GM19043 (cell line): Measurements from ENCODE around the gene HSP90B1.
A peak's percentile ranks its signal among the peaks of the same experiment; 100 is the strongest.

ENCODE experiments used
- ATAC-seq: cut with Tn5 transposase; IDR thresholded peaks from one replicate; pipeline ENCODE4 v1.9.1; 2021; ENCODE audit warnings: low read depth; ENCODE audit not compliant: unreplicated experiment

Gene HSP90B1

DNA sequence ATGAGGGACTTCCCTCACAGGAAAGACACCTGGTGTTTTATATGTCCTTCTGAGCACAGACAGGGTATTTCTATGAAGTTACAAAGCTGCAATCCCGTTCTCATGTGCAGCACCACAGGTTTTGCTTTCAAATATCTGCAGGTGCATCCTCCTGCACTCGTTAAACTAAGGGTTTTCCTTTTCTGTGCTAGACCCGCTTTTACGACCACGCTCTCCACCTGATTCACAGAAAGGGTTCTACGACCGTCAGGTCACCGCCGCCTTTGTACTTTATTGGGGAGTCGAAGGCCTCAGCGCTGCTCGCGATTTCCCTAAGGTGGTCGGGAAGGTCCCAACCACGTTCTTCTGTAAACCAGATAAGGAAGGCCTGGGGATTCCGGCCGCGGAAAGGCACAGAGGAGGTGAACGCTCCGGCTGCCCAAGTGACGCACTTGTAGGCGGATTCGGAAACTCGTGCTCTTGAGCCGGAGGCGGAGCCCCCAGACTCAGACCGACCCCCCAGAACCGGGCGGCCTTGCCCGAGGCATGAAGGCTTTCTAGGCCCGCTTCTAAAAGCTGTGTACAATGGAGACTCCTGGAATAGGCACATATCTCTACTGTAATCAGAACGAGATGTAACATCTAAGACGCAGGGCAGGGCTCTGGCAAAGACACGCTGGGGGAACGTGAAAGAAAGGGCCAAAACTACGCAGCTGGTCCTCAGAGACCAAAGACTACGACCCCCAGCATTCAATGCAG, 995 bp upstream of the HSP90B1 start:
- ATAC-seq: peak; percentile 14

DNA sequence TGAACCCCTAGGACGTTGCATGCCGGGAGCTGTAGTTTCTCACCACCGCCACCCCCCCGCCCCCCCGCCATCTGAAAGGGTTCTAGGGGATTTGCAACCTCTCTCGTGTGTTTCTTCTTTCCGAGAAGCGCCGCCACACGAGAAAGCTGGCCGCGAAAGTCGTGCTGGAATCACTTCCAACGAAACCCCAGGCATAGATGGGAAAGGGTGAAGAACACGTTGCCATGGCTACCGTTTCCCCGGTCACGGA, 501 bp upstream of the HSP90B1 start:
- no peak for ATAC-seq

DNA sequence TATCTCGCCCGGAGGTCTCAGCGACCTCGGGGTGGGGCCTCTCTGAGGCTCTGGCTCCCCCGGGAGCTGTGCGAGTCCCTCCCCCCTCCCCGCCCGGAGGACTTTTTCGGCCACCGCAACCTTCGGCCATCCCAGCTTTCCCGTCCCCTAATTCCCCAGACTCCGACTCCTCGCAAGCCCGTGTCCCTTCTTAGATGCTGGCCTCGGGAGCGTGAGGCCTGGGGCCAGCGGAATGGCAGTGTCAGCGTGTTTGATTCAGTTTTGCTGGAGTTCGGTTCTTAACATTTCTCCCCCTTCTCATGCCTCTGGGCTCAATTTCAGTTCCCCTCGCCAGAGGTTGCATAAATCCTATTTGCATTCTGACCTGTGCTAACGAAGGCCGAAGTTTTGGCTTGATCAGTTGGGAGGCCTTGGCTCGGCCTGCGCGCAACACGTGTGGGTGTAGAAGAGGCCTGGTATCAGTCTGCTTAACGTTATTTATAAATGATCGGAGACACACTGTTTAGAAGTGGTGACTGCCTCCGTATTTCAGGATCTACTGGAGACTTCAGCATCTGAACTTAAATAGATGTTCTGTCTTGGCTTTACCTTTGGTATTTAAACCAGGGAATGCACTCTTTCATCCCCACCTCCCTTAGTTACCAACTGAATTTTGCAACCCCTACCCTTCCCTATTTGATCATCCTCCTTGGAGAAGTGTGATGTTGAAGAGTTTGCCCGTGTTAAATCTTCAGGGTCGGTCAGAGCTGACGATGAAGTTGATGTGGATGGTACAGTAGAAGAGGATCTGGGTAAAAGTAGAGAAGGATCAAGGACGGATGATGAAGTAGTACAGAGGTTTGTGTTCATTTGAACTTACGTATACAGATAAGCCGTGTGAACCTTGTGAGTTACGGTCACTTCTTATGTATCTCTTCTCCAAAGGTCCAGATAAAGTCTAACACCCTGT, 851 bp downstream of the HSP90B1 start:
- no peak for ATAC-seq

DNA sequence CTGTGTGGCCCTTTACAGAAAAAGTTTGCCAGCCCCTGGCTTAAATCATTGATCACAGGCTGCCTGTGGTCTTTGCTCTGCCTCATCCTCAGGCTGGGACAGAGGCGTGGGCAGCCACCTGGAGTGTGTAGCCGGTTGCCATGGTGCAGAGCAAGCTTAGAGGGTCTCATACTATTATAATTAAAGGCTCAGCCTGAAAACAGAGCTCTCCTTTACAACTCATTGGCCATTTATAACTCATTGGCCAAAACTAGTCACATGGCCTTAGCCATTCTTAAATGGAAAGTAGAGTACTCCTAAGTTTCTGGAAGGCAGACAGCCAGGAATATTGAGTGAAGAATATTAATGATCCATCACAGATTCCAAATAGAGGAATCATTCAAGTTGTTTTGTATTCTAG, 3.0 kb downstream of the HSP90B1 start:
- no peak for ATAC-seq

DNA sequence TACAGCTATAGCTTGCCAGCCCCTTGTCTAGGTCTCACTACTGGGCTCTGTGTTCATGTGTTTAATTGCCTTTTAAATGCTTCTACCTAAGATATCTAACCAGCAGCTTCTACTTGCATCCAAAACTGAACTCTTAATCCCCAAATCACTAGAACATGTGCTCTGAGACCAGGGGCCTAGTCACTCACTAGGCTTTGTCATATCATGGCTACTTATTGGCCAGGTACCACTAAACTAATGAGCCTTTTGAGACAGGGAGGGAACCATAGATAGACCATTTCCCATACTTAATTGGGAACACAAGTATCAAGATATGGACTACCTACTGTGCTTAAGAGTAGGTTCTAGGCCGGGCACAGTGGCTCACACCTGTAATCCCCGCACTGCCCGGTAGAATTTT, 6.5 kb downstream of the HSP90B1 start:
- ATAC-seq: no peak

DNA sequence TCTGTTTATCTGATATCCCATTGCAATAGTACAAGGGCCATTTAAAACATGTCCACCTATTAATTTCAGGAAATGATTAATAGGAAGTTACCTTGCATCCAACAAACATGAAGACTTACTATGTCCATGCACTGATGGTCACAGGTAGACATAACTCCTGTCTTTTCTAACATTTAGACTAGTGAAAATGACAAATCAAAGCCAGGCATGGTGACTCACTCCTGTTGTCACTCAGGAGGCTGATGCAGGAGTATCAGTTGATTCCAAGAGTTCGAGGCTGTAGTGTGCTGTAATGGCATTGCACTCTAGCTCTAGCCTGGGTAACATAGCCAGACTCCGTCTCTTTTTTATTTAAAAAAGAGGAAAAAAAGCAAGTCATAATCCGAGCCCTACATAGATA, 14.8 kb downstream of the HSP90B1 start:
- ATAC-seq: no peak

DNA sequence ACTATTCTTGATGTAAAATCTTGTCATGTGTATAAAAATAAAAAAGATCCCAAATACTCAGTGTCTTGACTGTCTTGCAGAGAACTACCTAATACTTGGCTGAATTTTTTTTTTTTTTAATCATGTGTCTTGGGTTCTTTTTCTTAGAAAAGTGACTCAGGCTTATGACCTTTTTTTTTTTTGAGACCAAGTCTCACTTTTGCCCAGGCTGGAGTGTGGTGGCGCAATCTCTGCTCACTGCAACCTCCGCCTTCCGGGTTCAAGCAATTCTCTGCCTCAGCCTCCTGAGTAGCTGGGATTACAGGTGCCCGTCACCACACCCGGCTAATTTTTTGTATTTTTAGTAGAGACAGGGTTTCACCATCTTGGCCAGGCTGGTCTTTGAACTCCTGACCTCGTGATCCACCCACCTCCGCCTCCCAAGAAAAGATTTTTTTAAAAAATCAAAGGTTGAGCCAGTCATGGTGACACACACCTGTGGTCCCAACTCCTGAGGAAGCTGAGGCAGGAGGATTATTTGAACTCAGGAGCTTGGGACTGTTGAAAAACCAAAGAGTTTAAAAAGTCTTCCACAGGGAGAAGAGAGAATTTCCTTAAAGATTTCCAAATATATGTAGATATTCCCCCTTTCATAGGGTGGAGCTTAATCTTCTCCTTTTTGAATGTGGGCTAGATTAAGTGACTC, 17.8 kb downstream of the HSP90B1 start:
- no peak for ATAC-seq

DNA sequence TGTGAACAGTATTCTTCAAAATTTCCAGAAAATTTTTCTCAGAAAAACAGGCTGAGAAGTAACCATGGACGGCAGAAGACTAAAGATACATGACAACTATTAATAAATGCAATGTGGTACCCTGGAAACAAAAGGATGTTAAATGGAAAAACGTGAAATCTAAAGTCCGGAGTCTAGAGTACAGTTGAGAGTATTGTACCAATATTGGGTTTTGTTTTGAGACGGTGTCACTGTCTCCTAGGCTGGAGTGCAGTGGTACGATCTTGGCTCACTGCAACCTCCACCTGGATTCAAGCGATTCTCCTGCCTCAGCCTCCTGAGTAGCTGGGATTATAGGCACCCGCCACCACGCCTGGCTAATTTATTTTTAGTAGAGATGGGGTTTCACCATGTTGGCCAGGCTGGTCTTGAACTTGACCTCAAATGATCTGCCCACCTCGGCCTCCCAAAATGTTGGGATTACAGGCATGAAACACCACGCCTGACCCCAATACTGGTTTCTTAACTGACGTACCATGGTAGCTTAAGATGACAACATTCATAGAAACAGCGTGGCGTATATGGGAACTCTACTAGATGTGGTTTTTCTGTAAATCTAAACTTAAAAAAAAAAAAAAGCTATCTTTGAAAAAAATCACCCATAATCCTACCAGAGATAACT, 18.7 kb downstream of the HSP90B1 start:
- ATAC-seq: no peak

DNA sequence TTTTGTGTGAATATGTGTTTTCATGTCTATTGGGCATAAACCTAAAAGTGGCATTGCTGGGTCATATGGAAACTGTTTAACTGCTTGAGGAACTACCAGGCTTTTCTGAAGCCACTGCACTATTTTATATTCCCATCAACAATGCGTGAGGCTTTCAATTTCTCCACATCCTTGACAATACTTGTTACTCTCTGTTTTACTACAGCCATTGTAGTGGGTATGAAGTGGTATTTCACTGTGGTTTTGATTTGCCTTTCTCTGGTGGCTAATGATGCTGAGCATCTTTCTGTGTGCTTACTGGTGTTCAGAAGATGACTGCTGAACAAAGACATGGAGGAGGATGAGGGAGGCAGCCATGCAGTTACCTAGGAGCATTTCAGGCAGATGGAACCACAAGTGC, 22.3 kb downstream of the HSP90B1 start:
- ATAC-seq: no peak

DNA sequence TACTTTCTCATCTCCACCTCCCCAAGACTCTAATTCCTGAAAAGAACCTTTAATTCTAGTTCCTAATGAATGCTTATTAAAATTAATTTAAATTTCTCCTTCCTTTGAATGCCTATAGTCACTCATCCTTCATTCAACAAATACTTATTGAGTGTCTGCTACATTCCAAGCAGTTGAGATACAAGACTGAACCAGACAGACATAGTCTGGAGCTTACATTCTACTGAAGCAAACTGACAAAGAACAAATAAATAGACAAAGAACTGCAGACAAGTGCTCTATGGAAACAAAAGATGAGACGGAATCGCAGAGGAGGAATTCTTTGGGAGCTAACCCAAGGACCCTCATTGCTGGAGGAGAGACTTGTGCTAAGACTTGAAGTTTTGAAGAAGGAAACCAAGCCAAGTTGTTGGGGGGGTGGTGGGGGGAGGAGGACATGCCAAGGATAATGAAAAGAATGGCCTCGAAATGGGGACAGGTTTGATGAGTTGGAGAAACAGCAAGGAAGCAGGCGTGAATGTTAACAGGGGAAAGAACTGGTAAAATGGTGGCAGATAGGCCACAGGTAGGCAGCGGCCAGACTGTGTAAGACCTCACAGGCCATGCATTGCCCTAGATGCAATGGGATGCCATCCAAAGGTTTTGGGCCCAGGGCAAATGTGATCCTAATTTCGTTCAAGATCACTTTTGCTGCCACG, 25.8 kb downstream of the HSP90B1 start:
- ATAC-seq: no peak

DNA sequence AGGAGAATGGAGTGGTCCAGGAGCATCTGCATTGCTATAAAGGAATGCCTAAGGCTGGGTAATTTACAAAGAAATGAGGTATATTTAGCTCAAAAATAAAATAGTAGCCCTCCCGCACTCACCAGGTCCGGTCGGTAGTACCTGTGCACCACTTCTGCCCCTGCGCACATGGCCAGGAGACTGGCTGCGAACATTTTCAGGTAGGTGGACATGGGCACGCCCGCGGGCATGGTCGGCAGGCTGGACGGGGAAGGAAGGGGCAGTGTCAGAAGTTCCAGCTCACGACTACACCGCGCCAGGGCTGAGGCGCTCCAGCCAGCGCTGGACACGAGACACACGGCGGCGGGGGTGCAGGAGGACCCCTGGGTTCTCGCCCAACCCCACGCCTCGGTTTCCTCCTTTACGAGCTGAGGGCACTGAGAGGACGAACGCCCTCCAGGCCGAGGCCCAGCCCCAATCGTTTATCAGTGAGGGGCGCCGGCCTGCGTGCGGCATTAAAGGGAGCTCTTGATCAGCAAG, 26.4 kb downstream of the HSP90B1 start:
- peak; percentile 13 for ATAC-seq

DNA sequence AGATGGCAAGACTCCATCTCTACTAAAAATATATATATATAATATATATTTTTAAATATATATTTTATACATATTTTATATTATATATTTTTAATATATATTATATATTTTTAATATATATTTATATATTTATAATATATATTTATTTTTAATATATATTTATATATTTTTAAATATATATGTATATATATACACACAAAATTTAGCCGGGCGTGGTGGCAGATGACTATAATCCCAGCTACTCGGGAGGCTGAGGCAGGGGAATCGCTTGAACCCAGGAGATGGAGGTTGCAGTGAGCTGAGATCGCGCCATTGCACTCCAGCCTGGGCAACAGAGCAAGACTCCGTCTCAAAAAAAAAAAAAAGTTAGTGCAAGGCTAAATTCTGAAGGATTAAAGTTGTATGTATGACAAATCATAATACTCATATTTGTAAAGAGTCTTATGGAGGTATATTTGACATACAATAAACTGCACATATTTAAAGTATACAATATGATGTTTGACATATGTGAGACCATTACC, 27.7 kb downstream of the HSP90B1 start:
- no peak for ATAC-seq

DNA sequence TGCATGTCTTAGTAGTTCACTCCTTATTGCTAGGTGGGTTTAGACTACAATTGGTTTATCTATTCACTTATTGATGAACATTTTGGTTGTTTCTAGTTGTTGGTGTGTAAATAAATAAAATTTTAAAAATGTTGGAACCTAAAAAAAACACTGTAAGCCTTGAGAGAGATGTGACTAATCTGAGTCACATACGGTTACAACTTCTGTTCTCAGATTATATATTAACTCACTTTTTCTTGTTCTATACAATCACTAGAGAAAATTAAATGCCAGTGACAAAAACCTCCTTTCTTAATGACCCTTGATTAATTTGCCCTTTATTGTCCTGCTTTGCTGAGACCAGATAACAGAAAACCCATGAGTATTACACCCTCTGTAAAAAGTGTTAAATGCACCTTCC, 28.4 kb downstream of the HSP90B1 start:
- no peak for ATAC-seq

DNA sequence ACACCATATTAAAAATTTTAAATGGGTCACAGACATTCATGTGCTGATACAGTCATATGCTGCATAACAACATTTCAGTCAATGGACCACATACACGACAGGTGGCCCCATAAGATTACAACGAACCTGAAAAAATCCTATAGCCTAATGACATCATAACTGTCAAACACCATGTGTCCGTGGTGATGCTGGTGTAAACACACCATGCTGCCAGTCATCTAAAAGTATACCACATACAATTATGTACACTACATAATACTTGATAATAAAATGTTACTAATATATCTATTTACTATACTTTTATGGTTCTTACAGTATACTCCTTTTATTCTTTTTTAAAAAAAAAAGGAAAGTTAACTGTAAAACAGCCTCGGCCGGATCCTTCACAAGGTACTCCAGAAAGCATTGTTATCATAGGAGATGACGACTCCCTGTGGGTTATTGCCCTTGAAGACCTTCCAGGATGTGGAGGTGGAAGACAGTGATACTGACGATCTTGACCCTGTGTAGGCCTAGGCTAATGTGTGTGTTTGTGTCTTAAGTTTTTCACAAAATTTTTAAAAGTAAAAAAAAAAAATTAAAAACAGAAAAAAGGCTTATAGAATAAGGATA, 30.5 kb downstream of the HSP90B1 start:
- no peak for ATAC-seq

DNA sequence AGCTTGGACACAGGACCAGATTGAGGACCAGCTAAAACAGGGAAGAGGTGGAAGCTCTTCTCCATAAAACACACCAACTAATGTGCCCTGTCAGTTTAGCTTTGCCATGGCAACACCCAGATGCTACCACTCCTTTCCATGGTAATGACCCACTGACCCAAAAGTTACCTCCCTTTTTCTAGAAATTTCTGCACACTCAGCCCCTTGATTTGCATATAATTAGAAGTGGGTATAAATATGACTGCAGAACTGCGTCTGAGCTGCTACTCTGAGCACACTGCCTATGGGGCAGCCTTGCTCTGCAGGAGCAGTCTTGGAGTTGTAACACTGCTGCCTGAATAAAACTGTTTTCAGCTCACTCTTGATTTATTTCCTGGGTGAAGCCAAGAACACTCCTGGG, 32.3 kb downstream of the HSP90B1 start:
- ATAC-seq: no peak

DNA sequence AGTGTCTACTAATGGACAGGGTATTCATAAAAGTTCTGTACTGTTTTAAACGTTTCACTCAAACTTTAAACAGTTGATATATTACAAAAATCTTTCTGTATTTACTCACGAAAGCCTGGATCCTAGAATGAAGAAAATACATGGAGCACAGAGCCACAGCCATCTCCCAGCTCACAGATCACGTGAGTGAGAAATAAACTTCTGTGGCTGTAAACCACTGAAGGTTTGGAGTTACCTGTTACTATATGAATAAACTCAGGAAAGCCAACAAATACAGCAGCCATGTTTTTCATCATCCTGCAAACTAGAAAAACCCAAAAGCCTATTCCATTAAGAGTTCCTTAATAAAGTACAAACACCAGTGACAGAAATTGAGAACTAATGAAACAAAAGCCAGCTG, 34.6 kb downstream of the HSP90B1 start:
- ATAC-seq: no peak

DNA sequence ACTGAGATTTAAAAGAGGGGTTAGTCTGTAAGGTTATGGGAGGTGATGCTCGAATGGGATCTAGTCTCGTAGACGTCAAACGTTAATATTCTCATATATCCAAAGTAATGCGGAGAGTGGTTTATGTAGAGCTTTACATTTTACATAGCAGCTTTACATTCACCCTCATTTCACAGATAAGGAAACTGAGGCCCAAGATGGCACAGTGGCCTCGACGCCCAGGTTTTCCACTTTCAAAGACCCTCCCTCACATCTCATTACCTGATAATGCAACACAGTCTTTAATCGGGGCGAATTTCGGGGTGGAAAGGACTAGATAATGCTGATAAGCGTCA, 35.0 kb downstream of the HSP90B1 start:
- ATAC-seq: no peak

DNA sequence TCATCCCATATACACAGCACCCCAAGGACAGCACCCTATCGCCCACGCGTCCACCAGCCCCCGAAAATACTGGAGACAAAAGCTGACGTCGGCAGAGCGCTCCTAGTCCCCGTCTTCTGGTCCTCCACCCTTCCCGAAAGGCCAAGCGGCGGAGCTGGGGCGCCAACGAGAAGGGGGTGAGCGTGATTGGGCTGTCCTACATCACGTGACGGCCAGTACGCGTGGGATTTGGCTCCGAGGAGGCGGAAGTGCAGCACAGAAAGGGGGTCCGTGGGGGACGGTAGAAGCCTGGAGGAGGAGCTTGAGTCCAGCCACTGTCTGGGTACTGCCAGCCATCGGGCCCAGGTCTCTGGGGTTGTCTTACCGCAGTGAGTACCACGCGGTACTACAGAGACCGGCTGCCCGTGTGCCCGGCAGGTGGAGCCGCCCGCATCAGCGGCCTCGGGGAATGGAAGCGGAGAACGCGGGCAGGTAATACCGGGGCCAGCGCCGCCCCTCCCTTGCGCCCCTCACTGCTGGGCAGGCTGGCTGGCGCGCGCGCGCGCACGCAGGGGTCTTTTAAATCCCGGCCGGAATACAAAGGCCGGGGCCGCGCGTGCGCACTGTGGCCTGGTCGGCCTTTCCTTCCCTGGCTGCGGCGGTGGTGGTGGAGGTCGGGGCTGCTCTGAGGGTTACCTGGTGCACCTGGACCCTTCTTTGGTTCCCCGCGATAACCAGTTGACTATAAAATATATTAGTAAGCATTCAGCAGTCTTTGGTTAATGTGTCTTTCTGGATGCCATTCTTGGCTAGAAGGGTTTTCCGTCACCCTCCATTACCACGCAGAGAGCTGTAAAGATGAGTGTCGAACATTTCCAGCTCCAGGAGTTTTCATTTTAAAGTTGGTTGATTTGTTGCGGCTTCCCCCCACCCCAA, 35.6 kb downstream of the HSP90B1 start, which contains the start of gene TDG:
Gene TDG (plus strand): TSS at position 283 of the 915 bp plus-strand sequence. CDS start 166 bp downstream, at position 449.
- ATAC-seq: peak; percentile 96

DNA sequence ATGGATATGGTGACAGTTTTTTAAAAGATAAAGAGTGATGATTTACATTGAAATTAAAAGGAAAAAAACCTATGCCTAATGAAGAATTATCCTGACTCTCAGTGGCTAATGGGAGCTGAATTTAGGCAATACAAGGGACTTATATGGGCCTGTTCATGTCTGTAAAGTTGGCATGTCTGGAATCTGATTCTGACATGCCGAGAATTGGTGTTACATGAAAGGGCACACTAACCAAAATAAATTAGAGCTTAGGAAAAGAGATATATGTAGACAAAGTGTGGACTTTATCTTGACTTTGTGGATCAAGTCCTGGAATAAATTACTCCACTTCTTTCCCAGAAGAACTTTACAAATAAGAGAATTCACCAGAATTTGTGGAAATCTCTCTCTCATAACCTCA, 36.5 kb downstream of the HSP90B1 start:
- no peak for ATAC-seq
